Measurements from ENCODE around the gene ZBTB7C. TPM values are rescaled to one million over a fixed set of nuclear protein-coding genes. Genes with fewer than 3 reads are reported as not detected.

The ZBTB7C gene
- total RNA-seq, 1 donor from 2014 or later = 1.4 TPM

DNA sequence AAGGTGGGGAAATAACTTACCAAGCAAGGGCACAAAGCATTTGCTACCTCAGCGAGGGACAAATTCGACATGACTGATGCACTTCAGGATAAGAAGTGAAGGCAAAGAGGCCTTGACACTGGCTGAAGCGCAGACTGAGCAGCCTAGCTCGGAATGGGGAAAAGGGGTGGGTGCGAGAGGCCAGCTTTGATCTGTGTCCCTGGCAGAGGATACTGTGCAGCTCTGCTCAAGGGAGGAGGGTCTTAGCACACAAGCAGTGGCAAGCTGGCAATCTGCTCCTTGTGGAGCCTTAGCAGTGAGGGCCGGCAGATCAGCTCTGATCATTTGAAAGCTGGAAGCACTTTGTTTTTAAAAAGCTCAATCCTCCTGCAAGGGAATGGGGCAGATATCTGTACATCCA lies 222.3 kb downstream of the ZBTB7C start:
- peaks cover 52% of the 10 kb centered on the region for H3K27me3 Mint-ChIP-seq (ENCODE audit: low read depth)
- no peak overlapping the region for H3K4me3 Mint-ChIP-seq (ENCODE audit: unreplicated experiment)
- peaks cover 11% of the 10 kb centered on the region for H3K4me1 Mint-ChIP-seq (ENCODE audit: low read depth)
- H3K27ac Mint-ChIP-seq (ENCODE audit: unreplicated experiment) = no peak overlapping the region
- H3K9me3 Mint-ChIP-seq (ENCODE audit: low read depth) = no peaks in the 10 kb centered on the region
- no peak for DNase-seq (ENCODE audit: low spot score)
- TF ChIP-seq CTCF (IDR thresholded peaks at IDR 0.05) = no peak
- H3K36me3 Mint-ChIP-seq (ENCODE audit: low read depth) = no peaks in the 10 kb centered on the region

DNA sequence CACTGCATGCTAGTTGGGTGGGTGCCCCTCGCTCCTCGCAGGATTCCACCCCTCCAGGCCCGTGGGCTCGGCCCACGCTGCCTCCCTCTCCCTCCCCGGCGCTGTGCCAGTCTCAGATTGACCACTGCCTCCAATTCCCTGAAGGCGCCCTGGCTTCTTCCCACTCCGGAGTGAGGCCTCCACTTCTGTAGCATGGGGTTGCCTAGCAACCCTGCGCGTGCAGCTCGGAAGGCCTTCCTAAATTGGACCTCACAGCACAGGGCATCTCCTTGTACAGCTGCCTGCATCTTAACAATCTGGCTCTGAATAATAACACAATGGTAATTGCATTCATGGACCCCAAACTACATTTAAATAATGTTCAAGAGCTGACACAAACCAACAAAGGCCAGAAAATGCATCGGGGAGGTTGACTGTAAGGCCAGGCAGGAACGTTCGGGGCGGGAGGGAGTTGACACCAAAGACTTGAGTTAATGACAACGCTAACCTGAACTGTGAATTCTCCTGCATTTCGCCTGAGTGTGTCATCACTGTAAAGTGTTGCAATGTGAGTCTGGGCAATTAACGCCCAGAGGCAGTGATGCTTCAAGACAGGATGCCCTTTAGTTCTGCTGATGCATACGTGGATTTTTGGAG lies 222.9 kb downstream of the ZBTB7C start:
- TF ChIP-seq CTCF (IDR thresholded peaks at IDR 0.05) = no peak
- no peak overlapping the region for H3K4me3 Mint-ChIP-seq (ENCODE audit: unreplicated experiment)
- no peaks in the 10 kb centered on the region for H3K36me3 Mint-ChIP-seq (ENCODE audit: low read depth)
- peaks cover 5% of the 10 kb centered on the region for H3K4me1 Mint-ChIP-seq (ENCODE audit: low read depth)
- H3K27me3 Mint-ChIP-seq (ENCODE audit: low read depth) = peaks cover 54% of the 10 kb centered on the region
- DNase-seq (ENCODE audit: low spot score) = no peak
- no peaks in the 10 kb centered on the region for H3K9me3 Mint-ChIP-seq (ENCODE audit: low read depth)
- H3K27ac Mint-ChIP-seq (ENCODE audit: unreplicated experiment) = no peak overlapping the region

GRCh38 chr18:48184118-48184517 lies 225.1 kb downstream of the ZBTB7C start:
- DNase-seq (ENCODE audit: low spot score) = no peak
- Mint-ChIP-seq H3K4me1 (ENCODE audit: low read depth) (peaks cover 4% of the 10 kb centered on the region), H3K4me3 (ENCODE audit: unreplicated experiment) (no peak overlapping the region), H3K9me3 (ENCODE audit: low read depth) (no peaks in the 10 kb centered on the region), H3K27ac (ENCODE audit: unreplicated experiment) (no peak overlapping the region), H3K27me3 (ENCODE audit: low read depth) (peaks cover 54% of the 10 kb centered on the region), H3K36me3 (ENCODE audit: low read depth) (no peaks in the 10 kb centered on the region)
- no peak for TF ChIP-seq CTCF (IDR thresholded peaks at IDR 0.05)

DNA sequence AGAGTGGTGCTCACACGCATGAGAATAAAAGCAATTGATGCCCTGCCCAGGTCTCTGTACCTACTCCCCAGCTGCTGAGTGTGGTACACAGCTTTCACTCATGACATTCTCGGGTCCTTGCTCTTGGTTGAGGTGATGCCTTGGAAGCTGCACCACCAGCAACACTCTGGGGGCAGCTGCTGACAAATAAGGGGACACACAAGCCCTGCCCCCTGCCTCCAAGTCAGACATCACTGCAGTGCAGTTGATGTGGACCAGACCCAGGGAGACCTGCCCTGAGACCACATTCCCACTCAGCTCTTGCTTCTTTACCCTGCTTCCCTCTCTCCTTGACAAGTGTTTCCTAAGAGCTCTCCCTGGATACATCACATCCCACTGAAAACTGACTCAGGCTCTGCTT lies 225.6 kb downstream of the ZBTB7C start:
- Mint-ChIP-seq H3K36me3 (ENCODE audit: low read depth) (no peaks in the 10 kb centered on the region), H3K4me1 (ENCODE audit: low read depth) (peaks cover 4% of the 10 kb centered on the region), H3K4me3 (ENCODE audit: unreplicated experiment) (no peak overlapping the region), H3K27ac (ENCODE audit: unreplicated experiment) (no peak overlapping the region), H3K27me3 (ENCODE audit: low read depth) (peaks cover 50% of the 10 kb centered on the region), H3K9me3 (ENCODE audit: low read depth) (no peaks in the 10 kb centered on the region)
- TF ChIP-seq CTCF (IDR thresholded peaks at IDR 0.05) = no peak
- no peak for DNase-seq (ENCODE audit: low spot score)

GRCh38 chr18:48182779-48183178 lies 226.4 kb downstream of the ZBTB7C start:
- Mint-ChIP-seq H3K9me3 (ENCODE audit: low read depth) (no peaks in the 10 kb centered on the region), H3K36me3 (ENCODE audit: low read depth) (no peaks in the 10 kb centered on the region), H3K4me1 (ENCODE audit: low read depth) (peaks cover 4% of the 10 kb centered on the region), H3K27ac (ENCODE audit: unreplicated experiment) (no peak overlapping the region), H3K4me3 (ENCODE audit: unreplicated experiment) (no peak overlapping the region), H3K27me3 (ENCODE audit: low read depth) (peaks cover 44% of the 10 kb centered on the region)
- no peak for DNase-seq (ENCODE audit: low spot score)
- no peak for TF ChIP-seq CTCF (IDR thresholded peaks at IDR 0.05)

All from chondrocyte (in vitro differentiated cells).